GM21526 (cell line): Measurements from ENCODE around the gene PRADC1.
A peak's percentile ranks its signal among the peaks of the same experiment; 100 is the strongest.

Experiments
- ATAC-seq: cut with Tn5 transposase; IDR thresholded peaks from one replicate; pipeline ENCODE4 v1.9.1; 2021; ENCODE audit warnings: moderate library complexity; ENCODE audit not compliant: unreplicated experiment, low FRiP score

PRADC1 gene

GRCh38 chr2:73238976-73239375 is 5.9 kb upstream of the PRADC1 start:
- ATAC-seq, result no peak

- ATAC-seq, result no peak
Observed at GRCh38 chr2:73238149-73238548, 5.1 kb upstream of the PRADC1 start.

GRCh38 chr2:73237168-73237567 is 4.1 kb upstream of the PRADC1 start:
- ATAC-seq, result no peak

GRCh38 chr2:73235315-73236028 is 2.4 kb upstream of the PRADC1 start:
- ATAC-seq, result no peak

- peak; percentile 65 for ATAC-seq
Observed at GRCh38 chr2:73233932-73234832, 1.1 kb upstream of the PRADC1 start, which contains the start of gene CCT7. Gene CCT7 (plus strand): TSS chr2:73234308. CDS start chr2:73234379, 71 bp downstream.

- ATAC-seq, result no peak
Observed at GRCh38 chr2:73232403-73233153, 461 bp downstream of the PRADC1 start.

- ATAC-seq, result no peak
Observed at GRCh38 chr2:73228631-73229030, 4.4 kb downstream of the PRADC1 start.

- no peak for ATAC-seq
Observed at GRCh38 chr2:73227086-73227485, 6.0 kb downstream of the PRADC1 start.

- ATAC-seq, result no peak
Observed at GRCh38 chr2:73225513-73226360, 7.3 kb downstream of the PRADC1 start.

GRCh38 chr2:73223821-73224220 is 9.2 kb downstream of the PRADC1 start:
- ATAC-seq, result no peak

- no peak for ATAC-seq
Observed at GRCh38 chr2:73218298-73218697, 14.7 kb downstream of the PRADC1 start.

- no peak for ATAC-seq
Observed at GRCh38 chr2:73217826-73218225, 15.2 kb downstream of the PRADC1 start.

GRCh38 chr2:73217160-73217559 is 15.9 kb downstream of the PRADC1 start:
- no peak for ATAC-seq

- no peak for ATAC-seq
Observed at GRCh38 chr2:73215254-73215653, 17.8 kb downstream of the PRADC1 start.

GRCh38 chr2:73214120-73215035 is 18.7 kb downstream of the PRADC1 start, which contains the start of gene SMYD5:
Gene SMYD5 (plus strand): TSS chr2:73214245. CDS start chr2:73214267, 22 bp downstream.
- ATAC-seq, result peak; percentile 87

- peak; percentile 64 for ATAC-seq
Observed at GRCh38 chr2:73212448-73213176, 20.4 kb downstream of the PRADC1 start.

- ATAC-seq, result no peak
Observed at GRCh38 chr2:73212098-73212447, 21.0 kb downstream of the PRADC1 start.

GRCh38 chr2:73210696-73211095 is 22.3 kb downstream of the PRADC1 start:
- ATAC-seq, result no peak
